Right renal cortex interstitium (tissue), 3 donors: ENCODE data around the gene FHOD3. TPM values are rescaled to one million over a fixed set of nuclear protein-coding genes. Genes with fewer than 3 reads are reported as not detected.

Source experiments
- DNase-seq, 3 donors: peaks; one replicate each; pipeline ENCODE4 v3.0.0-alpha.2; 2013; ENCODE audit warnings: low read depth in 3 of 3, low spot score in 2 of 3
- polyA plus RNA-seq, 3 donors: library from polyadenylated mRNA; unstranded; fragments of 120-200 nt; gene quantifications; one replicate each; pipeline ENCODE4 v1.2.1, GENCODE V29; 2013; ENCODE audit not compliant: insufficient read length in 3 of 3

The FHOD3 gene
- polyA plus RNA-seq, 3 donors, result 39.8 to 45.6 (median 40.1) TPM

DNA sequence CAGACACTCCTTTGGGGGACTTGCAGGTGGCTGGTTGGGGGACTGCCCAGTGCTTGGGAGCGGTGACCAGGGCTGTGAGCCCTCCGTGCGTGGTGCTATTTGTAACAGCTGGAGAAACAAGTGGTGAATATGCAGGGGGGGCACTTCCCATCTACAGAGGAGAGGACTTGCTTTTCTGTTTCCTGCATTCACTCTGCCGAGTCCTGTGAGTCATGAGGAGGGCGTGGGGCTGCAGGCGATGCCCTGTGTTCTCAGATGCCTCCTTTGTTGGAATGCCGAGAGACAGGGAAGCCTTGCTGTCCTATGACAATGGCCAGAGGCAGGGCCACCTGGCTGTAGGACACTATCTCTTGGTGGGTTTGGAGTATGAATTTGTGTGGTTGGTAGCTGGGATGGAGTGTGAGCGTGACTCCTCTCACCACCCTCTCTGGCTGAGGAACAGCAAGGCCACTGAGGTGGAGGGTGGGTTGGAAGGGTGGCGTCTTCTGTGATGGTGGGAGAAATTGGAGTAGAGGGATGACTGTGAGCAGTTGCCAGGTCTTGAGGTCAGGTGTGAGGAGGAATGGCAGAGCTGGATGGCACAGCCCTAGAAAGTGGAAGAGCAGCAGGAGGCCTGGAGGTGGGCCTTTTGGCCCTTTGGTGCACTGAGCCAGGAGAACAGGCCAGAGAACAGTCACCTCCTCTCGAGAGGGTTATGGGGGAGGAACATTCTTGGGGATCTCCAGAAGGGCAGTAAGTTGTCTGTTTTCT lies 24.3 kb downstream of the FHOD3 start:
- no peak for DNase-seq

GRCh38 chr18:36322408-36322728 lies 24.9 kb downstream of the FHOD3 start:
- no peak for DNase-seq

- DNase-seq, result no peak
These were observed 25.2 kb downstream of the FHOD3 start for GRCh38 chr18:36322734-36323133.

GRCh38 chr18:36323421-36323820 lies 25.9 kb downstream of the FHOD3 start:
- no peak for DNase-seq

GRCh38 chr18:36325846-36326245 lies 28.3 kb downstream of the FHOD3 start:
- no peak for DNase-seq

GRCh38 chr18:36326771-36327170 lies 29.3 kb downstream of the FHOD3 start:
- no peak for DNase-seq

DNA sequence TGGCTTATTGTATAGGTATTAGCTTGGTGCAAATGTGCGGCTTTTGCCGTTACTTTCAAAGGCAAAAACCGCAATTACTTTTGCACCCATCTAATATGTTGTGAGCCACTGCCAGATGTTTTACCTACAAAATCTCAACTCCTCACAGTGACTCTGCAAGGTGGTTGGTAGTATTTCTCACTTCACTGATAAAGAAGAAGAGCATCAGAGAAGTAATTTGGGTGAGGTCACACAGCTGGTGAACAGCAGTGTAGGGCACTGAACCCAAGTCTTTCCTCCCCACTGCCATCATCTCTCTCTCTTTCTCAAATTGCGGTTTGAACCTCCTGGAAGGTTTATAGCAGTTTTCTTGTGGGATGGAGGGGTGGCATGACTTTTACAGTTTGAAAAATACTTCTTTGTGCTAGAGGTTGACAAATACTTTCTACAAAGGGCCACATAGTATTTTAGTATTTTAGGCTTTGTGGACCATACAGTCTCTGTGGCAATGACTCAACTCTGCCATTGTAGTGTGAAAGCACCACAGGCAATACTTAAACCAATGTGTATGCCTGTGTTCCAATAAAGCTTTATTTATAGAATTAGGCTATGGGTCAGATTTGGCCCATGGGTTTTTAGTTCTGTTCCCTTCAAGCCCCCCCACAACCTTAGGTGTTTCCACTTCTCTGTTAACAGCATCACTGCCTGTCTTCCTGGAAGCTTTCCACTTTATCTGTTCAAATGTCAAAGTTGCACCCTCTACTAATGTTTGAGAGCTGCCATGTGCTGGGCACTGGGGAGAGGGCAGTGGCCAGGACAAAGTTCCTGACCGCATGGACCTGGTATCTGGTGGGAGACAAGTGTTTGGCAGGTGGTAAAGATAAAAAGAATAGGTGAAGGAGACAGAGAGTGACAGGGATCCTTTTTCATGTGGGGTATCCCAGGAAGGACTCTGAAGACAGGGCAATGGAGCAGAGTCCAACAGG lies 30.1 kb downstream of the FHOD3 start:
- no peak for DNase-seq

- no peak for DNase-seq
These were observed 30.9 kb downstream of the FHOD3 start for GRCh38 chr18:36328385-36328858.

DNA sequence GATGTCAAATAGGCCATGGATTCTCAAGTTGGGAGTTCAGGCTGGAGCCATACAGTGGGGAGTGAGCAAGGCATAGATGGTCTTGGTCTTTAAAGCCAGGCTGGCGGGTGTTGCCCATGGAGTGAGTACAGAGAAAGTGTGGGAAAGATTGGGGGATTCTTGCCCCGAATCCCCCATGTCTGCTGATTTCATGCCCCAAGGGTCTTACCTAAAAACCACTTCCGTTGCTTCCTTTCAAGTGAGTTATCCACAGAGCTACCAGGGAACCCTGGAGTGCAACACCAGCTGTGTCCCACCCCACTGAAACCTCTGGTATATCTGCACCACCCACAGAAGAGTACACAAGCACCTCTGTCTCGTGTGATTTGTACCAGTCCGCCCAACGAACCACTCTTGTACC lies 31.4 kb downstream of the FHOD3 start:
- DNase-seq, result no peak

DNA sequence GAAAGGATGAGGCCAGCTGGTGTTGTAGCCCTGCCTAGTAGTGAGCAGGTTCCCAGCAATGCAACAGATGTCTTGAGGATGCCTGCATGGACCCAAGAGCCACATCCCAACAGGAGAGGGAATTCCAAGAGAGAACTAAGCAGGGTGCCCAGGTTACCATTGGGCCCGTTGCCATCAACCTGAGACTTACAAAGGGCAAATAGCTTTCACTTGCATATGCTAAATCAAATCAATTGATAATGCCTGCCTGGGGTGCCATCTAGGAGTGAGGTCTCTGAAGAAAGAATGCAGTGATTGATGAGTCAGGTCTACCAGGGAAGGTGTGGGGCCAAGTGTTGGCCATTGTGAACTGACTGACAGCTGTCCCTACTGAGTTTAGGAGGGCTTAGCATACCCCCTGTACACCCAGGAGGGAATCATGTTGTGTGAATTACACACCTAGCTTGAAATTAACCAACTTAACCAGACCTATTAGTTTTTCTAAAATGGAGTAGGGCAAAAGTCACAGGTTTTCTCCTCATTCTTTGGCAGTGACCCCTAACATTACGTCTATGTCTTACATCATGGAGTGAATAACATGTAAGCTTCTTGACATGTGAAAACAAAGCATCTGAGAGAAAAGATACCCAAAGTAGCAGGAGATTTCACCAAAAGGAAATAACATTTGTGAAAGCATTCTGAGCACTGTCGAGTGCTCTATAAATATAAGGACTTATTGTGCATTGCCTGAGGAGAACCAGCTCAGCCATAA lies 32.3 kb downstream of the FHOD3 start:
- DNase-seq, result no peak

GRCh38 chr18:36330435-36331052 lies 33.0 kb downstream of the FHOD3 start:
- no peak for DNase-seq

- DNase-seq, result no peak
These were observed 34.0 kb downstream of the FHOD3 start for GRCh38 chr18:36331521-36331971.

DNA sequence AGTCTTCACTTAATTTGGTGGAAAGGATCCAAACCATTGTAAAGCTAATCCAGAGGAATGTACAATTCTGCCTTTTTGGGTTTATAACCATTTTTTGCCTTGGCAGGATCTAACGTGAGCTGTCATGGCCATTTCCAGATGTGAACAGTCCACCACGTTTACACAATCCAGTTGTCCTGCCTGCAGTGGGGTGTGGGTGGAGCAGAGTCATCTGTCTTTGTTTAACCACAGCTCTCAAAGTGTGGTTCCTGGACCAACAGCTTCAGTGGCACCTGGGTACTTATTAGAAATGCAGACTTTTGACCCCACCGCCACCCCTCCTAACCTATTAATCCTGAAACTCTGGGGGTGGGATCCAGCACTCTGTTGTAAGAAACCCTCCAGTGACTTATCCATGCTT lies 35.9 kb downstream of the FHOD3 start:
- no peak for DNase-seq

DNA sequence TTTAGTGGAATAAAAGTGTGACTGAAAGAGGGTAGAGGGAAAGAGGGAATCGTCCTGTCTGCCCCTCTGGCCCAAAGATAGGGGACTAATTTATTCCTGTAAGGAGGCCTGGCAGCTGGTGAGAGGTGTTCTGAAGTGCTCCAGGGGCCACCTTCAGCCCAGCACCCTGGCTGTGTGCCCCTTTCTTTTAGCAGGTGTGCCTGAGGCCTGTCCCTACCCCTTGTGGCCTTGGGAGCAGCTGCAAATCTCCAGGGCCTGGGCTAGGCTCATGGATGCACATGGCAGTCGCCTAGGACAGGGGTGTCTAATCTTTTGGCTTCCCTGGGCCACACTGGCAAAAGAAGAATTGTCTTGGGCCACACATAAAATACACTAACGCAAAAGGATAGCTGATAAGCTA lies 37.3 kb downstream of the FHOD3 start:
- no peak for DNase-seq

DNA sequence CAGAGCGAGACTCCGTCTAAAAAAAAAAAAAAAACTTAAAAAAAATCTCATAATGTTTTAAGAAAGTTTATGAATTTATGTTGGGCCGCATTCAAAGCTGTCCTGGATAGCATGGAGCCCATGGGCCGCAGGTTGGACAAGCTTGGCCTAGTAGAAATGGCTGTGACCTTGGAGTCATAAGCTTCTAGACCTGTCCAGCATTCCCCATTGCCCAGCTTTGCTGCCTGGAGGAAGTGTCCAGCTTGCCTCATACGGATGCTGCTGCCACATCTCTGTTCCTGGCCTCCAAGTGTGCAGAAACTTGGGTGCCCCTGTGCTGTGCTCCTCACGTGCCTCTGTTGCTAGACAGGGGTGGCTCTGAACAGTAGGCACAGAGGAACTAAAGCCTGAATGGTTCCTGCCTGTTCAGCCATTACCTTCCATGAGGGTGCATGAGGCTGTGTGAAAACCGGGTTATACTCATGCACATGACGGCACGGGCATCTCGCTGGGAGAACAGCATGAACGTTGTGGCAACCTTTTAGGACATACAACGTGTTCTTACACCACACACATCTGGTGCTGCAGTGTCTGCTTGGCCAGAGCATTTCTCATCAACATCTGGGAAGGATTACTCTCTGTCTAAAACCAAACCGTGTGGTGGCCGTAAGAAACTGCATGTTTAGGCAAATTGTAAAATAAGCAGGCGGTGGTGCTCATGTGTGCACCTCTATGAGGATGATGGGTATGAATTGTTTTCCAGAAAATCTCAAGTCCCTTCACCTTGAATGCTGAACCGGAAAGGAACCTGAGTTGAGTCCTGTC lies 38.2 kb downstream of the FHOD3 start:
- no peak for DNase-seq

DNA sequence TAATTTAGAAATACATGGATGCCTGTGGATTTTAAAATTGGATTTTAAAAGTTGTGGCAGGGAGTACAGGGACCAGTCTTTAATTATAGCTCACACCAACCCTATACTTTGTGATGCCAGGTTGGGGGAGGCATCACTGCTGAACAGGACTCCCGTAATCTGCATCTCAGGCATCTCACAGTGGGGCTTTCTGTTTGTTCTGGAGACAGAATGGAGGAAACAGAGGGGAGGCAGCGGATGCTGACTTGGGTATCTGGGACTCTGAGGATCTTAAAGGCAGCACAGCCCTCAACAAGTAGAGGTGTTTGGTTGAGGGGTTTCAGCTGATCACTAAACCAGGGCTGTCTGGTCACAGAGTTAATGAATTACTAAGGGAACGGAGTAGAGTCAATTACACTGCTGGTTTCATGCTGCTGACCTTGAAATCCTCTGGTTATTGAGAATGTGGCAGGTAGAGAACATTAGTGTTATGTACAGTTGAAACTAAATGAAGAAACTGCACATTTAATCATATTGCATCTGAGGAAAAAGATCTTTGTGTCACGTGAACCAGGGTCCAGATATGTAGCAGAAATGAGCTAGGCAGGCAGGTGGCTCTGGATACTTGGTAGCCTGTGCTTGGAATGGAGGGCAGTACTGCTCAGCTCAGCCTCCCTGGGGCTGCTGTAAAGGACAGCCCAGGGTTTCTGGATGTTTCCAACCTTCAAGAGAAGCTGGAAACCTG lies 40.3 kb downstream of the FHOD3 start:
- DNase-seq, result no peak

- DNase-seq, result no peak
These were observed 41.0 kb downstream of the FHOD3 start for GRCh38 chr18:36338403-36338933.

DNA sequence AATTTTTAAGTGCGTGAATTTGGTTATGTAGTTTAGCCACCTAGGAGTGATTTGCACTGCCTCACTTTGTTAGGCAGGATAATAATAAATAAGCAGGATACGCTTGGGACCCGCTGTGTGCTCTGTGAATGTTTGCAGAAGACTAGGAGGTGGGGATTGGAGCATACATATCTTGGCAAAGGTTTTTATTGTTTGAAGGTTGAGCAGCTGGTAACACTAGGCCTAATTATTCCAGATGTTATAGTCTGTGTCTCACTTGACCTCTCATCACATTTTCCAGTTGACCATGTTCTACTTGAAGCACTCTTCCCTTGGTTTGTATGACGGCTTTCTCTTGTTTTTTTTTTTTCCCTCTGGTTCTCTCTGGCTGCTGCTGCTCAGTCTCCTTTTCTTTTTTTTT lies 42.7 kb downstream of the FHOD3 start:
- DNase-seq, result no peak

GRCh38 chr18:36341944-36342343 lies 44.4 kb downstream of the FHOD3 start:
- DNase-seq, result no peak
